Endothelial cell of hepatic sinusoid (primary cell): Measurements from ENCODE around the gene PLPPR3.
"Not testable (repeated sequence)": the region's sequence is repeated elsewhere in the genome, so short reads cannot be mapped to it uniquely, and the experiment has no call there.

ENCODE experiments used
- in situ Hi-C: cut with HindIII; loops from 2 replicates; pipeline ENCODE4 v1.10.0; 2017; ENCODE audit warnings: low sequenced_read_pairs

PLPPR3 gene

DNA sequence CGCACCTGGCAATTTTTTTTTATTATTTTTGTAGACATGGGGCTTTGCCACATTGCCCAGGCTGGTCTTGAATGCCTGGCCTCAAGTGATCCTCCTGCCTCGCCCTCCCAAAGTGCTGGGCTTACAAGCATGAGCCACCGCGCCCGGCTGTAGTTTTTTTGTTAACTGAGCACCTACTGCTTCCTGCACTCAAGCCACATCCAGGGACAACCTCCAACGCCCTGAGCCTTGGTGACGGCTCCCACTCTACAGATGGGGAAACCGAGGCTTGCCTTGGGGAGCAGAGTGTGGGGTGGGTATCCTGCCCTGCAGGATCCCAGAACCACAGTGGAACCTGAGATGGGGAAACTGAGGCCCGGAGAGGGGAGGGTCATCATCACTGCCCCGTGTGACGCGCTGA is 33.4 kb upstream of the PLPPR3 start:
- in situ Hi-C loops = no loop called here

GRCh38 chr19:854549-854948 is 32.8 kb upstream of the PLPPR3 start:
- in situ Hi-C loops = no loop called here

DNA sequence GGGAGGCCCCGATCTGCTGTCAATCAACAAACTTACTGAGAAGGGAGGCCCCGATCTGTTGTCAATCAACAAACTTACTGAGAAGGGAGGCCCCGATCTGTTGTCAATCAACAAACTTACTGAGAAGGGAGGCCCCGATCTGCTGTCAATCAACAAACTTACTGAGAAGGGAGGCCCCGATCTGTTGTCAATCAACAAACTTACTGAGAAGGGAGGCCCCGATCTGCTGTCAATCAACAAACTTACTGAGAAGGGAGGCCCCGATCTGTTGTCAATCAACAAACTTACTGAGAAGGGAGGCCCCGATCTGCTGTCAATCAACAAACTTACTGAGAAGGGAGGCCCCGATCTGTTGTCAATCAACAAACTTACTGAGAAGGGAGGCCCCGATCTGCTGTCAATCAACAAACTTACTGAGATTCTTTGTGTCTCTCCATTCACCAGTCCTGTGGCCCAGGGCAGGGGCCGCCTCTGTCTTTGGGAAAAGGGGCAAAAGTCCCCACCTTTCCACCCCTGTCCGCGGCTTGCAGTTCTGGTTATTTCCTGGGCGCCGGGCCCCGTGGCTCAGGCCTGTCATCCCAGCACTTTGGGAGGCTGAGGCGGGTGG is 32.0 kb upstream of the PLPPR3 start:
- in situ Hi-C loops = not testable (repeated sequence)

- in situ Hi-C loops = no loop called here
Measured at GRCh38 chr19:853014-853585, 31.3 kb upstream of the PLPPR3 start.

GRCh38 chr19:852136-853013 is 30.6 kb upstream of the PLPPR3 start, which contains the start of gene ELANE:
ELANE (plus strand) TSS chr19:852303; CDS start chr19:852329, 26 bp downstream.
- in situ Hi-C loops = no loop called here

DNA sequence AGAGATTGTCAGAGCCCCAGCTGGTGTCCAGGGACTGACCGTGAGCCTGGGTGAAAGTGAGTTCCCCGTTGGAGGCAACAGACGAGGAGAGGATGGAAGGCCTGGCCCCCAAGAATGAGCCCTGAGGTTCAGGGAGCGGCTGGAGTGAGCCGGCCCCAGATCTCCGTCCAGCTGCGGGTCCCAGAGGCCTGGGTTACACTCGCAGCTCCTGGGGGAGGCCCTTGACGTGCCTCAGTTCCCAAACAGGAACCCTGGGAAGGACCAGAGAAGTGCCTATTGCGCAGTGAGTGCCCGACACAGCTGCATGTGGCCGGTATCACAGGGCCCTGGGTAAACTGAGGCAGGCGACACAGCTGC is 29.2 kb upstream of the PLPPR3 start:
- in situ Hi-C loops = no loop called here

GRCh38 chr19:850221-850978 is 28.6 kb upstream of the PLPPR3 start:
- in situ Hi-C loops = no loop called here

- in situ Hi-C loops = not testable (repeated sequence)
Measured at GRCh38 chr19:849195-849594, 27.4 kb upstream of the PLPPR3 start.

DNA sequence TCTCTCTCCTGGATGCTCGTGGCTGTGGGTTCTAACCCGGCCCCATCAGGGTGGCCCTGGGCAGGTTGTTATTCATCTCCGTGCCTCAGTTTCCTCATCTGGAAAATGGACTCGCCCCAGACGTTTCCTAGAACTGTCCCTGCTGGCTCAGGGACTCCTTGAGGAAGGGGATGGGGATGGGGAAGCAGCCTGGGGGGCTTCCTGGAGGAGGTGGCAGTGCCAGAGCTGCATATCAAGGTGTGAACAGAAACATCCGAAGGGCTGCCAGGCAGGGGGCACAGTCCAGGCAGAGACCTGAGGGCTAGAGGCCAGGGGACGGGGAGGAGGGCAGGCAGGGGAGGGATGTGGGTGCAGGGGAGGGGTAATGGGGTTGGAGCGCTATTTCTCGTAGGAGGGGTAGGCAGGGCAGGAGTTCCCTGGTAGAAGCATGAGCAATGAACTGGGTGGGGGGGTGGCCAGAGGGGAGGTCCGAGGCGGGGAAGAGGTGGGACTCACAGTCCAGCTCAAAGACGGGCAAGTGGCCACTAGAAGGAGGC is 26.7 kb upstream of the PLPPR3 start:
- in situ Hi-C loops = no loop called here

GRCh38 chr19:845707-846521 is 24.2 kb upstream of the PLPPR3 start:
- in situ Hi-C loops = no loop called here

DNA sequence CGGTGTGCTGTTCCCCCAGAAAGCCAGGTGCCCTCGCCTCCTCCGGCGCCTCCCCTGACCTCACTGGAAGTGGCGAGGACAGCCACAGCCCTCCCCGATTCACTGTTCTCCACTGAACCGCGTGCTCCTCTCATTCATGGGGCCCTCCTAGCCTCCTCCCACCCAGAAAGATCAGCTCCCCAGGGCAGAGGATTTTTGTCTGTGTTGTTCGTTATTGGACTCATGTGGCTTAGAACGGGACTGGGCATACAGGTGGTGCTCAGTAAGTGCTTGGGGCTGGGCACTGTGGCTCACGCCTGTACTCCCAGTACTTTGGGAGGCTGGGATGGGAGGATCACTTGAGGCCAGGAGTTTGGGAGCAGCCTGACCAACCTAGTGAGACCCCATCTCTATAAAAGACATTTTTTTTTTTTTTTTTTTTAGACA is 22.8 kb upstream of the PLPPR3 start:
- in situ Hi-C loops = no loop called here

- in situ Hi-C loops = no loop called here
Measured at GRCh38 chr19:843836-844545, 22.2 kb upstream of the PLPPR3 start.

DNA sequence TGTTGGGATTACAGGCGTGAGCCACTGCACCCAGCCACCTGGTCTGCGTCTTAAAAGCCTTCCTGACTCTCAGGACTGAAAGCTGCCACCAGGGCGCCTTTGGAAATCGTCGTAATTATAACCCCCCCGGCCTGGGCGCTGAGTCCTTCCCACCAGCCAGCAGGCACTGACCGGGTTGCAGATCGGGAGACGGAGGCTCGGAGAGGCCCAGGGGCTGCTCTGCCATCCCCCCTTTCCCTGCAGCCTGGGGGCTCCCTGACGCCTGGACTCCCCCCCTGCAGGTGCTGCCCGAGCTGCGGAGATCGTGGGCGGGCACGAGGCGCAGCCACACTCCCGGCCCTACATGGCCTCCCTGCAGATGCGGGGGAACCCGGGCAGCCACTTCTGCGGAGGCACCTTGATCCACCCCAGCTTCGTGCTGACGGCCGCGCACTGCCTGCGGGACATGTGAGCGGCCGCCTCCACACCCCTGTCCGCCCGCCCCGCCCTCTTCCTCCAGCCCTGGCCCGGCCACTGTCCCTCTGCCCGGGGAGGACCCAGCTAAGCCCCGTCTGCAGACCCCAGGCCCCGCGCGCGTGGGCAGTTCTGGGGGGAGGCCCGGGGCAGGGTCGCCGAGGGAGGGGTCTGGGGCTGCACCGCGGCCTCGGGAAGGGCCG is 21.6 kb upstream of the PLPPR3 start:
- in situ Hi-C loops = no loop called here

- in situ Hi-C loops = not testable (repeated sequence)
Measured at GRCh38 chr19:842802-843179, 21.0 kb upstream of the PLPPR3 start.

DNA sequence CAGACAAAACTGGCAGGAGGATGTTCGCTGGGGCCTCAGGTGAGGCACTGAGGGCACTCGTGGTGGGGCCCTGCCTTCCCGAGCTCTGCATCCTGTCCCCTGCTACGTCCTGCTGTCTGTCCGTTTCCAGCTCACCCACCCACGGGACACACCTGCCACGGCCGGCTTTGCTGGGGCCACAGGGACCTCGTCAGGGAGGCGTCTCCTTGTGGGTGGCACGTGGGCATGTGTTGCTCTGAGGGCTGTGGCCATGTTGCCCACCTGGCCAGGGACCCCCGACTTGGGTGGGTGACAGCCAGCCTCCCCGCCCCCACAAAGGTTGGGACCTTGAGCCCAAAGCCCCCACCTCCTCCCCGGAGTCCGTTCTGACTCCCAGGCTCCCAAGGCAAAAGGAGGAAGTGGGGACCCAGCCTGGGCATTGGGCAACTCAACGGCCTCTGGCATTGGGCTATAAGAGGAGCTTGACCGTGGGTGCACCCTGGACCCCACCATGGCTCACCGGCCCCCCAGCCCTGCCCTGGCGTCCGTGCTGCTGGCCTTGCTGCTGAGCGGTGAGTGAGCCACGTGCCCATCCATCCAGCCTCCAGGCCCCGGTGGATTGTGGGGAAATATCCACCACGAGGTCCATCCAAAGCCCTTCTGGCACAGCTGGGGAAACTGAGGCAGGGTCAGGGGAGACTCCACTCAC is 18.9 kb upstream of the PLPPR3 start, which contains the start of gene PRTN3:
TSS of gene PRTN3 (plus strand) at position 481 of the 688 bp plus-strand sequence. CDS start at position 491, 10 bp downstream.
- in situ Hi-C loops = no loop called here

DNA sequence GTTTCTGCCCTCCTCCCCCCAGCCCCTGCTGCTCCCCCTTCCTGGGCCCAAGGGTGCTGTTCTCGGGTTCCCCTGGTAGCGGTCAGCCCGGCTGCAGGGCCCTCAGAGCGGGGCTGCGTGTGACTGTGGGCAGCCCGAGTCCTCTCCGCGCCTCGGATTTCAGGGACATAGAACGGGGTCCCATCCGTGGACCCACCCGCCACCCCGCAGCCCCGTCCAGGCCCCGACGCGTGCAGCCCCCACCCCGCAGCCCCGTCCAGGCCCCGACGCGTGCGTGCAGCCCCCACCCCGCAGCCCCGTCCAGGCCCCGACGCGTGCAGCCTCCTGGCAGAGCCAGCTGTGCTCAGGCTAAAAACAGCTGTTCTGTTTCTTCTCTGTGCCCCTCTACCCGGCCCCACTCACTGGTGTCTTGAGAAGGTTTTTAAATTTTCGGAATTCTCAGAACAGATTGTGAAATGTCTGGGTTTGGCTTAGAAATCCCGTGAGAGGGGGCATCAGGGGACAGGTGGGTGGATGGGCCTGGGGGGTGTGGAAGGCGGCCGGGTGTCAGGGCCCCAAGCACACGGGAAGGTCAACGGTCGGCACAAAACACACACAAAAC is 13.6 kb upstream of the PLPPR3 start:
- in situ Hi-C loops = no loop called here

- in situ Hi-C loops = no loop called here
Measured at GRCh38 chr19:834216-834615, 12.5 kb upstream of the PLPPR3 start.
